VCaP (cell line): ENCODE measurements around the gene CDH12.

ENCODE experiments used
- H3K27ac ChIP-seq: fragments of 450-650 bp; 2 replicates; pipeline ENCODE4 v1.5.1; 2017
- TF ChIP-seq, protein P1 (sequence below): fragments of 450-650 bp; conservative IDR thresholded peaks from 2 replicates; pipeline ENCODE4 v1.5.1; 2017; ENCODE audit warnings: mild to moderate bottlenecking, moderate library complexity

The CDH12 gene

DNA sequence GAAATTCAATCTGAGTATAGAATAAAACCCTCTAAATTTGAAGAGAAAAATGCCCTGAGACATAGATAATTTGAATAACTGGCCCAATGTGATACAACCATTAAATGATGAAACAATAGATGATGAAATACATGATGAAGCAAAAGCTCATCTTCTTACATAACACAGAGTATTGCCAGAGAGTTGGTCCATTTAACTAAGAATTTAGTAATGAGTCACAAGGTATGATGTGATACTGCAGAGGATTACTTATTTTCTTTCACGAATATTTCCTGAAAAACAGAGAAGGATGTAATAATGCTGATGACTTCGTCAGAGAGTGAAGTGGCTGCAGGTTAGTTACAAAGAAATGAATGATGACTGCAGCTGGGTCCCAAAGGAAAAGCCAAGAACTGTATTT, 379.3 kb downstream of the CDH12 start:
- H3K27ac ChIP-seq, result no peak overlapping the region
- TF ChIP-seq, protein P1, sequence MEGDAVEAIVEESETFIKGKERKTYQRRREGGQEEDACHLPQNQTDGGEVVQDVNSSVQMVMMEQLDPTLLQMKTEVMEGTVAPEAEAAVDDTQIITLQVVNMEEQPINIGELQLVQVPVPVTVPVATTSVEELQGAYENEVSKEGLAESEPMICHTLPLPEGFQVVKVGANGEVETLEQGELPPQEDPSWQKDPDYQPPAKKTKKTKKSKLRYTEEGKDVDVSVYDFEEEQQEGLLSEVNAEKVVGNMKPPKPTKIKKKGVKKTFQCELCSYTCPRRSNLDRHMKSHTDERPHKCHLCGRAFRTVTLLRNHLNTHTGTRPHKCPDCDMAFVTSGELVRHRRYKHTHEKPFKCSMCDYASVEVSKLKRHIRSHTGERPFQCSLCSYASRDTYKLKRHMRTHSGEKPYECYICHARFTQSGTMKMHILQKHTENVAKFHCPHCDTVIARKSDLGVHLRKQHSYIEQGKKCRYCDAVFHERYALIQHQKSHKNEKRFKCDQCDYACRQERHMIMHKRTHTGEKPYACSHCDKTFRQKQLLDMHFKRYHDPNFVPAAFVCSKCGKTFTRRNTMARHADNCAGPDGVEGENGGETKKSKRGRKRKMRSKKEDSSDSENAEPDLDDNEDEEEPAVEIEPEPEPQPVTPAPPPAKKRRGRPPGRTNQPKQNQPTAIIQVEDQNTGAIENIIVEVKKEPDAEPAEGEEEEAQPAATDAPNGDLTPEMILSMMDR, result no peak

DNA sequence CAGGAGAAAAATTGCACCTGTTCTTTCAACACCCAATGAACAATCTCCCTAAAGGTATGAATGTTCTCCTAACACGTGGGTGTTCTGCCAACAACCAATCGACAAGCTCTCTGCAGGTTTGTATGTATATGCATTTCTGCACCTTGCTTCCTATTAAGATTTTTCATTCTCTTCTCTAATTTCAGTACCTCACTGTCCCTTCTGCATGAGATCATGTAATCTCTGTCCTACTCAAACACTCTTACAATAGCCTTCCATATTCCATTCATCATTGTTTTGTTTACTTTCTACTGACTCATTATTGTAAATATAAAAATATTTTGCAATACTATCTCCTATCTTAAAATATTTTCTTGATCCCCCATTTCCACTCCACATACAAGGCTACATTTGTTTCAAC, 382.0 kb downstream of the CDH12 start:
- H3K27ac ChIP-seq, result no peak overlapping the region
- TF ChIP-seq, protein P1, result no peak

DNA sequence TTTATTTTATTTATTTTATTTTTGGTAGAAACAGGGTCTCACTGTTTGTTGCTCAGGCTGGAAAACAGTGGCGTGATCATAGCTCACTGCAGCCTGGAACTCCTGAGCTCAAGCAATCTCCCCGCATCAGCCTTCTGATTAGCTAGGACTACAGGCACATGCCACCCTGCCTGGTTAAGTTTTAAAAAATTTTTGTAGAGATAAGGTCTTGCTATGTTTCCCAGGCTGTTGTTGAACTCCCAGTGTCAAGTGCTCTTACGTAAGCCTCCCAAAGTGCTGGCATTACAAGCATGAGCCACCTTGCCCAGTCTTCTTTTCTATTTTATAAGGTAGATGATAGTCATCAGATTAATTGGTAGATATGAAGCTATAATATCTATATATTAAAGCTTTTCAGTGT, 382.7 kb downstream of the CDH12 start:
- no peak overlapping the region for H3K27ac ChIP-seq
- TF ChIP-seq, protein P1, result no peak

DNA sequence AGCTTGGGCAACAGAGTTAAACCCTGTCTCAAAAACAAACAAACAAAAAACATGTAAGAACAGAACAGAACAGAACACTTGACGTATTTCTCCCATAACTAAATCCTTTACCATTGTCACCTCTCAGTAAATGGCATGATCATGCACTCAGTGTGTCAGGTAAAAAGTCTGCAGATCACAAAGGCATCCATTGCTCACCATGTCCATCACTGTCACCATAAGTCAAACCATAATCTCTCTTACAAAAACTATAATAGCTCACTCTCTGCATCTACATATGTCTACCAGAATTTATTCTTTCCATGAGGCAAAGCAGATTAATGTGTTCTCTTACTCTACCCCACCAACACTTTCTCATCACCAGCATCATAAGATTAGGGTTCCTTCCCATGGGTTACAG, 387.5 kb downstream of the CDH12 start:
- H3K27ac ChIP-seq, result no peak overlapping the region
- TF ChIP-seq, protein P1, result no peak

DNA sequence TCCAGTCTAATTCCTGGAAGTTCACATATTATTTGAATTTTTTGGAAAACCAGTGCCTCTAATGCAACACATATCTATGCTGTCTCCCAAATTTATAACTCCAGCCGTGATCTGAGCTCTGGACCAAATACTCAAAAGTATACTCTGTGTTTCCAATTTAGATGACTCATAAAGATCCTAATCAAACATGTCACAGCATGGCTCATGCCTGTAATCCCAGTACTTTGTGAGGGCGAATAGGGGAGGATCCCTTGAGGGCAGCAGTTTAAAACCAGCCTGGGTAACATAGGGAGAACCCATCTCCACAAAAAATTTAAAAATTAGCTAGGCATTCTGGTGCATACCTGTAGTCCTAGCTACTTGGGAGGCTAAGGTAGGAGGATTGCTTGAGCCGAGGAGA, 388.0 kb downstream of the CDH12 start:
- TF ChIP-seq, protein P1, result no peak
- H3K27ac ChIP-seq, result no peak overlapping the region

DNA sequence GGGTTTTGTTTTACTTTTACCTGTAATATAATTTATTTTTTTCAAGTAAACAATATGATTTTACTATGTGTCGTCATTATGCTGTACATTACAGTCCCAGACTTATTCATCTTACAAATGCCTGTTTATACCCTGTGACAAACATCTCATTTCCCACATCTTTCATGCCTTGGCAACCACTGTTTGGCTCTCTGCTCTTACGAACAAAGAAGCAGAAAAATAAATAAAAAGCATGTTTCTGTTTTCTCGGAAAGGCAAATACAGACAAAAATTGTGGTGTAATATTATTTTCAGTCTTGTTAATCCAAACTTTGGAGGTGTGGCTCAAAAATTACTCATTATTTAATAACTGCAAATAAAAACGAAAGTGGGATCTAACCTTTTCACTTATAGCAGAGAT, 393.0 kb downstream of the CDH12 start:
- TF ChIP-seq, protein P1, result no peak
- H3K27ac ChIP-seq, result no peak overlapping the region

DNA sequence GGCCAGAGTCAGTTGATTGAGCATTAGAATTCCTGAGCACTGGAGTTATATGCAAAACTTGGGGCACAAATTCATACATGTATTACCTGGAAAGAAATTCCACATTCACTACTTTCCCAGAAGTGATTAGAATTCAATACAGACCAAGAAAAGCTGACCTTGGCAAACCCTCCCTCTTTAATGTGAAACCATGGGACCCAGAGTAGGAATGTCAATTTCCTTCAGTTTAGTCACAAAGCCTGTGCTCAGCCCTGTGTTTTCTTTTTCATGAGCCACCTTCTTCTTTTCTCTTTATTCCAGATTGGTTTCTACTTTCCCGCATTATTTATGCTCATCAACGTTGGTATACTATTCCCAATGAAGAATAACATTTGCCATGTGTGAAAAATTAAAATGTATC, 420.2 kb downstream of the CDH12 start:
- TF ChIP-seq, protein P1, result no peak
- H3K27ac ChIP-seq, result no peak overlapping the region

DNA sequence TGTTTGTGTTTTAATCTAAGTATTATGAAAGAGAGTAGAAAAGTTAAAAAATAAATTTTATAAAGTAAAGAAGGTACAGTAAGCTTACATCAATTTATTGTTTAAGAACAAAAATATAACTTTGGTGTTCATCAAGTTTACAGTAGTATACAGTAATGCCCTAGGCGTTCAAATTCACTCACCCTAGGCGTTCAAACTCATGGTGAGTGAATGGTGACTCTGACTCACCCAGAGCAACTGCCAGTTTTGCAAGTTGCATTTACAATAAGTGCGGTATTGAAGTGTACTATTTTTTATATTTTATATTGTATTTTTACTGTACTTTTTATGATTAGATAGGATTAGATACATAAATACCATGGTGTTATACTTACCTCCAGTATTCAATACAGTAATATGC, 421.3 kb downstream of the CDH12 start:
- H3K27ac ChIP-seq, result no peak overlapping the region
- TF ChIP-seq, protein P1, result no peak
